K562 (cell line): Measurements from ENCODE around the gene TWSG1.

Experiments
- ARID4B ChIP-seq: sonication (generic); formaldehyde crosslinking; IDR thresholded peaks from 2 replicates; pipeline ENCODE4 v1.8.0; 2022; ENCODE audit warnings: mild to moderate bottlenecking, missing genetic modification reagents
- CREM ChIP-seq: IDR thresholded peaks from 2 replicates; pipeline ENCODE4 v1.6.1; 2014; ENCODE audit warnings: antibody characterized with exemption, low read depth
- EZH2 ChIP-seq: IDR thresholded peaks from 2 replicates; pipeline ENCODE4 v1.6.1; 2012; ENCODE audit warnings: low read depth, mild to moderate bottlenecking, inconsistent platforms, low read length, borderline replicate concordance
- NCOR1 ChIP-seq: fragments of 450-650 bp; IDR thresholded peaks from 2 replicates; pipeline ENCODE4 v1.6.1; 2016; ENCODE audit warnings: mild to moderate bottlenecking, moderate library complexity
- POLR2AphosphoS5 ChIP-seq: IDR thresholded peaks from 2 replicates; pipeline ENCODE4 v1.6.1; 2011; ENCODE audit warnings: mild to moderate bottlenecking, low read depth, low read length, moderate library complexity; ENCODE audit not compliant: control insufficient read depth, insufficient read depth
- RERE ChIP-seq: sonication (generic); formaldehyde crosslinking; IDR thresholded peaks from 2 replicates; pipeline ENCODE4 v1.8.0; 2023; ENCODE audit warnings: missing genetic modification reagents, mild to moderate bottlenecking, borderline replicate concordance
- RFX5 ChIP-seq: IDR thresholded peaks from 2 replicates; pipeline ENCODE4 v1.6.1; 2011; ENCODE audit warnings: low read depth, mild to moderate bottlenecking, improper control_type of control experiment, low read length
- ZBTB17 ChIP-seq: fragments of 450-650 bp; formaldehyde crosslinking; IDR thresholded peaks from 2 replicates; pipeline ENCODE4 v1.4.0; 2020; ENCODE audit warnings: mild to moderate bottlenecking
- ZFP36 ChIP-seq: fragments of 150-350 bp; IDR thresholded peaks from 2 replicates; pipeline ENCODE4 v1.6.1; 2018; ENCODE audit warnings: low read length, low read depth; ENCODE audit not compliant: partially characterized antibody

GRCh38 chr18:9436206-9436929, 101.8 kb downstream of the TWSG1 start:
- TF ChIP-seq NCOR1 (no peak), POLR2AphosphoS5 (no peak), ARID4B (CRISPR knock-in tag) (no peak), ZFP36 (no peak), RFX5 (no peak), RERE (no peak), CREM (no peak), EZH2 (no peak), ZBTB17 (CRISPR knock-in tag) (no peak)
